Heart right ventricle (tissue), 16 donors: ENCODE data around the gene TTC3. TPM values are rescaled to one million over a fixed set of nuclear protein-coding genes. Genes with fewer than 3 reads are reported as not detected.

Source experiments
- ATAC-seq, 8 donors: fragments of 200-7000 bp; cut with Tn5 transposase; one replicate each; pipeline ENCODE4 v1.9.1; 2020; ENCODE audit warnings: mild to moderate bottlenecking in 8 of 8, moderate library complexity in 8 of 8, moderate number of reproducible peaks in 1 of 8
- DNase-seq, 2 donors: peaks; one replicate each; pipeline ENCODE4 v3.0.0-alpha.2; 2020
- H3K27ac ChIP-seq, 10 donors: fragments of 200-600 bp; sonication (generic) in 2 of 10; one replicate each; pipeline versions ENCODE4 v1.5.0 to v1.8.0; 2020 to 2022; ENCODE audit warnings: mild to moderate bottlenecking in 3 of 10
- H3K27me3 ChIP-seq, 7 donors: fragments of 200-600 bp; one replicate each; pipeline ENCODE4 v1.8.0; 2021 to 2022; ENCODE audit warnings: mild to moderate bottlenecking in 2 of 7
- H3K36me3 ChIP-seq, 9 donors: fragments of 200-600 bp; sonication (generic) in 1 of 9; one replicate each; pipeline versions ENCODE4 v1.5.0 to v1.8.0; 2020 to 2022; ENCODE audit warnings: mild to moderate bottlenecking in 2 of 9
- H3K4me1 ChIP-seq, 9 donors: fragments of 200-600 bp; sonication (generic) in 1 of 9; one replicate each; pipeline versions ENCODE4 v1.5.0 to v1.8.0; 2020 to 2022; ENCODE audit warnings: mild to moderate bottlenecking in 4 of 9
- H3K4me3 ChIP-seq, 10 donors: fragments of 200-600 bp; sonication (generic) in 2 of 10; one replicate each; pipeline versions ENCODE4 v1.5.0 to v1.8.0; 2020 to 2022; ENCODE audit warnings: mild to moderate bottlenecking in 7 of 10, moderate library complexity in 2 of 10
- H3K9me3 ChIP-seq, 11 donors: fragments of 200-600 bp in 10 of 11; sonication (generic) in 2 of 11; one replicate each; pipeline versions ENCODE4 v1.5.0 to v1.8.0; 2013 to 2022; ENCODE audit warnings: mild to moderate bottlenecking in 2 of 11, control low read depth in 1 of 11, moderate library complexity in 1 of 11
- WGBS, 2 donors: extraction: QIAGEN DNeasy Blood & Tissue Kit; methylation state at CpG; one replicate each; pipeline ENCODE4 v1.1.7; 2013; ENCODE audit warnings: inconsistent platforms in 1 of 2; 5-methylcytosine and 5-hydroxymethylcytosine counted together
- intact Hi-C, 10 donors: fragments of 100-400 bp; cut with DNase I; formaldehyde crosslinking; loops; one replicate each; pipeline versions ENCODE4 v1.11.1 to v1.14.2; 2022
- polyA plus RNA-seq, 2 donors: library from polyadenylated mRNA; stranded (reverse); fragments of 200-250 nt; gene quantifications; one replicate each; pipeline ENCODE4 v1.2.3, GENCODE V29; 2013
- total RNA-seq, 10 donors: library from RNA; stranded (reverse); fragmentation: NEBNext Ultra II Directional in 3 of 10; extraction: Animal tissue kit (Norgen Biotek cat#: 25700) in 3 of 10; gene quantifications; one replicate each; pipeline versions ENCODE4 v1.2.1 to v1.2.4, GENCODE V29; 2021 to 2023
- TF ChIP-seq, protein P1 (sequence below), 9 donors: fragments of 200-600 bp; sonication (generic) in 2 of 9; IDR thresholded peaks; one replicate each; pipeline versions ENCODE4 v1.5.0 to v1.8.0; 2021 to 2022; ENCODE audit warnings: antibody characterized with exemption in 9 of 9, mild to moderate bottlenecking in 5 of 9, moderate library complexity in 1 of 9
- donor health status: Arrhythmogenic right ventricular cardiomyopathy.
- donor health status: ischemic (EF 13 %, LVEDD 7.1; RV severe dilation, severe dysfunction).
- donor health status: healthy with polysubstance abuse.
- donor health status: DM: no; HTN: yes; CAD: no.
- donor health status: DM: no; HTN: no; CAD: no.
- donor health status: ischemic (EF 25% LVEDD 6.9; RV normal size, moderate dysfunction).
- donor health status: ischemic (EF 25% LVEDD 5.7; RV mildly dilated, moderate dysfunction).
- donor health status: healthy.
- donor health status: DM: yes; HTN: yes; CAD: no.
- donor health status: Ischemic cardiomyopathy.
- donor health status: ischemic (EF 35%, LVEDD 5.7; RV mildly dilated, moderate dysfunction).
- donor health status: nonischemic (EF 11% LVEDD 7.7; RV severe dilation, severe dysfunction).
- donor health status: DM: yes; HTN: yes; CAD: no.
- donor health status: PGD.
- donor health status: ischemic (EF 29% LVEDD 5.4; RV normal size, mild dysfunction).
- donor health status: nonischemic (EF 23%, LVEDD 6.1; RV moderate dilation, normal function).

TTC3 gene
- total and polyA plus RNA-seq, 12 donors = 14.0 to 62.1 (median 50.1) TPM

DNA sequence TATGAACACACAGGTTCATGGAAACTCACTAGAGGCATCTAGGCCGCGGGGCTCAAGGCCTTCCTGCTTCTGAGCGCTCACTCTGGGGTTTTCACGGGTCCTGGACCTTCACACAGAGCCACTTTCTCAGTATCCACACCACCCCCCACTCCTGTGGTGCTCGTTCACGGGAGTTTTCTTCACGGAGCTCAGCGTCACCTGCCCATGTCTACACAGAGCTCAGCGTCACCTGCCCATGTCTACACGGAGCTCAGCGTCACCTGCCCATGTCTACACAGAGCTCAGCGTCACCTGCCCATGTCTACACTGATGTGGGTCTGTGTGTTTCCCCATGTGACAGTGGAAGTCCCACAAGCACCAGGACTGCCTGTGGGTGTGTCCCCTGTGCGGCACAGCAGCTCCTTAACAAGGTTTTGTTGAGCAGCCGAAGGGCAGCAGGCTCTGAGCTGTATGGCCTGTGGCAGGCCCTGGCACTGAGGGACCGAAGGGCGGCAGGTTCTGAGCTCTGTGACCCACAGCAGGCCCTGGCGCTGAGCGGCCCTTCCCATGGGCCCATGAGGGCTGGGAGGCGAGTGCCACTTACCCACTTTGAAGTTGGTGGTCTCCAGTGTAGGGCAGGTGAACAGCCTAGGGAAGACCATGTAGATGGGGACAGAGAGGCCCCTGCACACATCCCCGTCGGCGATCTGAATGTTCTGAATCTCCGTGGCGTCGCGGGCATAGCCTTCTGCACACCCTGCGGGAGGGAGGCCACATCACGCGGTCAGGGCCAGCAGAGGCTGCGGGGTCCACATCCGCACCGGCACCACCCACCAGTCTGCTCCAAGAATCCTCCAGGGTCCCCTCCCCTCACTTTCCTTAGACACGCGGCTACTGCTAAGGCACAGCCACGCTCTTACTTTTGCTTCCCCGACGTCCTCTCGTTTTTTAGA, 154.3 kb downstream of the TTC3 start:
- ATAC-seq = peak in 2 of 8 donors; percentile 25 to 48
- H3K4me1 ChIP-seq = no peaks in the 10 kb centered on the region
- 94 to 96% methylated on average over 38 of the region's 38 CpGs for WGBS, 2 donors
- intact Hi-C loops = loop anchor here in 2 of 10 donors (10.0 kb wide), 2 partner anchors 337 to 357 kb away; no protein-coding TSS in a partner anchor
- DNase-seq = no peak
- no peaks in the 10 kb centered on the region for H3K9me3 ChIP-seq
- TF ChIP-seq, protein P1, sequence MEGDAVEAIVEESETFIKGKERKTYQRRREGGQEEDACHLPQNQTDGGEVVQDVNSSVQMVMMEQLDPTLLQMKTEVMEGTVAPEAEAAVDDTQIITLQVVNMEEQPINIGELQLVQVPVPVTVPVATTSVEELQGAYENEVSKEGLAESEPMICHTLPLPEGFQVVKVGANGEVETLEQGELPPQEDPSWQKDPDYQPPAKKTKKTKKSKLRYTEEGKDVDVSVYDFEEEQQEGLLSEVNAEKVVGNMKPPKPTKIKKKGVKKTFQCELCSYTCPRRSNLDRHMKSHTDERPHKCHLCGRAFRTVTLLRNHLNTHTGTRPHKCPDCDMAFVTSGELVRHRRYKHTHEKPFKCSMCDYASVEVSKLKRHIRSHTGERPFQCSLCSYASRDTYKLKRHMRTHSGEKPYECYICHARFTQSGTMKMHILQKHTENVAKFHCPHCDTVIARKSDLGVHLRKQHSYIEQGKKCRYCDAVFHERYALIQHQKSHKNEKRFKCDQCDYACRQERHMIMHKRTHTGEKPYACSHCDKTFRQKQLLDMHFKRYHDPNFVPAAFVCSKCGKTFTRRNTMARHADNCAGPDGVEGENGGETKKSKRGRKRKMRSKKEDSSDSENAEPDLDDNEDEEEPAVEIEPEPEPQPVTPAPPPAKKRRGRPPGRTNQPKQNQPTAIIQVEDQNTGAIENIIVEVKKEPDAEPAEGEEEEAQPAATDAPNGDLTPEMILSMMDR (IDR thresholded peaks at IDR 0.05) = no peak
- H3K36me3 ChIP-seq = peaks cover 0 to 97% (median 71%) of the 10 kb centered on the region in 9 donors
- no peak overlapping the region for H3K27ac ChIP-seq
- H3K27me3 ChIP-seq = no peaks in the 10 kb centered on the region
- no peak overlapping the region for H3K4me3 ChIP-seq

DNA sequence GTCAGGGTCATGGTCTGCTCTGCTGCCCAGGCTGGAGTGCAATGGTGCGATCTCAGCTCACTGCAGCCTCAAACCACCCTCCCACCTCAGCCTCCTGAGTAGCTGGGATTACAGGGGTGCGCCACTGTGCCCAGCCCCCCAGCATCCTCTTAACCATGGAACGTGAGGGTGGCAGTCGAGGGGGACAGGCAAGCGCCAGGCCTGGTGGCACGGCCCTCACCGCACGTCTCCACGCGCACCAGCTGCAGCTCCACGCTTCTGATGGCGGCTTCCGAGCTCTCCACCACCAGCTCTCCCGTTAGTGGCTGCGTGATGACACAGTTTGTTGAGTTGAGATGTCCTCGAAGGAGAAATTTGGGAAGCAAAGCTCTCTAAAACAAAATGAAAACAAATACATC, 154.9 kb downstream of the TTC3 start:
- ATAC-seq (peak in 1 of 8 donors; percentile 15), DNase-seq (no peak)
- H3K27me3 ChIP-seq = no peaks in the 10 kb centered on the region
- H3K36me3 ChIP-seq = peaks cover 0 to 100% (median 74%) of the 10 kb centered on the region in 9 donors
- no peaks in the 10 kb centered on the region for H3K9me3 ChIP-seq
- no peaks in the 10 kb centered on the region for H3K4me1 ChIP-seq
- 97 to 99% methylated on average over 16 of the region's 16 CpGs for WGBS, 2 donors
- H3K27ac ChIP-seq = no peak overlapping the region
- no peak overlapping the region for H3K4me3 ChIP-seq
- intact Hi-C loops = loop anchor here in 2 of 10 donors (10.0 kb wide), 2 partner anchors 337 to 357 kb away; no protein-coding TSS in a partner anchor
- TF ChIP-seq, protein P1 (IDR thresholded peaks at IDR 0.05) = no peak

DNA sequence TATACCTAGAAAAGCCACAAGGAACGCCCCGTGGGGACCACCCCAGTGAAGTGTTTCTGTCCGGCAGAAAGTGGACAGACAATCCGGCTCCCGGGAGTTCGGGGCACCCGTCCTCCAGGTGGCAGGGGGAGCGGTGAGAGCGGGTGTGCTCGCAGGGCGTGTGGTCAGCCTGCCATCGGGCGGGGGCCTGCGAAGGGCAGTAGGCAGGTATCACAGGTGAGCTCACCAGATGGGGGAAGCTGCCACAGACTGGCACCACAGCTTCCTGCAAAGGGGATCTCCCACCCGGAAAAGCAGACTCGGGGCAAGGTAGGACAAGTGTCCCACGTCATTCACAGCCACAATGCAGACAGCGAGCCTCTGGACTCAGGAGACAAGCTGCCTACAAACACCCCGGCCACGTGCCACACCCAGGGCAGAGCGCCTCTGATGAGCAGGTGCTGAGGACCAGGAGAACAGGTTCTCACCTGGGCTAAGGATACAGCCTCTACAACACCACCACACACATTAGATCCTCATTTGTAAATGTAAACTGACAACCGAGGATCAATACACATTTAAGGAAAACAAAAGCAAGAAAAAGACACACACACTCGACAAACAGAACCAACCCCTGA, 157.7 kb downstream of the TTC3 start:
- TF ChIP-seq, protein P1 (IDR thresholded peaks at IDR 0.05) = no peak
- Histone ChIP-seq H3K27ac (no peak overlapping the region), H3K4me1 (no peaks in the 10 kb centered on the region), H3K9me3 (no peaks in the 10 kb centered on the region), H3K4me3 (no peak overlapping the region), H3K36me3 (peaks cover 0 to 100% (median 55%) of the 10 kb centered on the region in 9 donors), H3K27me3 (no peaks in the 10 kb centered on the region)
- WGBS, 2 donors = 93 to 95% methylated on average over 23 of the region's 23 CpGs
- ATAC-seq (no peak), DNase-seq (no peak)
- intact Hi-C loops = no loop called here

DNA sequence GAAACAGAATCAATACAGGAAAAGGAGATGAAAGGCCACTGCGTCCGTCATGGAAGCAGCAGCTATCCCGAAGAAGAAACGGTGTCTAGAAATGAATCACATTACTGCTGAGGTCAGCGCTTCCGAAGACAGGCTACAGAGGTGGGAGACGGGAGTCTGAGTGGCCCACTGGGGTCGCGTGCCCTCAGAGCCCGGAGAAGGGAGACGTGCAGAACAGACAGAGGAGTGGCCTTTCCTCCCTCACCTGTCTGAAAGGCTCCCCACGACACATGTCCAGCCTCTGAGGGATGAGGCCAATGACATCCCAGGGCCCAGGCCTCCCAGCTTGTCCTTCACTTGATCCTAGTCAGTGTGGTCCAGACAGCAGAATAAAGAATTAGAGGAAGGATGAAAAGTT, 158.2 kb downstream of the TTC3 start:
- H3K4me1 ChIP-seq = no peaks in the 10 kb centered on the region
- no peak overlapping the region for H3K27ac ChIP-seq
- WGBS, 2 donors = 90 to 91% methylated on average over 12 of the region's 12 CpGs
- H3K27me3 ChIP-seq = no peaks in the 10 kb centered on the region
- intact Hi-C loops = no loop called here
- ATAC-seq = no peak
- peaks cover 0 to 100% (median 50%) of the 10 kb centered on the region in 9 donors for H3K36me3 ChIP-seq
- no peaks in the 10 kb centered on the region for H3K9me3 ChIP-seq
- DNase-seq = no peak
- no peak overlapping the region for H3K4me3 ChIP-seq
- TF ChIP-seq, protein P1 (IDR thresholded peaks at IDR 0.05) = no peak
